Body of pancreas (tissue), 4 donors: ENCODE measurements around the gene LYPD3.

Source experiments
- CTCF ChIP-seq, 7 experiments: fragments of 450-650 bp in 4 of 7; fragments of 200-600 bp in 3 of 7; sonication (generic) in 3 of 7; IDR thresholded peaks; one replicate each; pipeline ENCODE4 v1.5.1; 2016 to 2019; ENCODE audit warnings: antibody characterized with exemption in 7 of 7
- POLR2A ChIP-seq, 3 donors: fragments of 450-650 bp; IDR thresholded peaks; one replicate each; pipeline ENCODE4 v1.6.1; 2016; ENCODE audit warnings: antibody characterized with exemption in 3 of 3, mild to moderate bottlenecking in 2 of 3

GRCh38 chr19:43467276-43467675 lies 1.9 kb upstream of the LYPD3 start:
- TF ChIP-seq CTCF (IDR thresholded peaks at IDR 0.05) = no peak
- no peak for TF ChIP-seq POLR2A (IDR thresholded peaks at IDR 0.05)
